Measurements from ENCODE around the gene ARID1B. TPM values are rescaled to one million over a fixed set of nuclear protein-coding genes. Genes with fewer than 3 reads are reported as not detected.

ARID1B gene
- total RNA-seq, 1 experiment from 2014 or later: 91.7 TPM

DNA sequence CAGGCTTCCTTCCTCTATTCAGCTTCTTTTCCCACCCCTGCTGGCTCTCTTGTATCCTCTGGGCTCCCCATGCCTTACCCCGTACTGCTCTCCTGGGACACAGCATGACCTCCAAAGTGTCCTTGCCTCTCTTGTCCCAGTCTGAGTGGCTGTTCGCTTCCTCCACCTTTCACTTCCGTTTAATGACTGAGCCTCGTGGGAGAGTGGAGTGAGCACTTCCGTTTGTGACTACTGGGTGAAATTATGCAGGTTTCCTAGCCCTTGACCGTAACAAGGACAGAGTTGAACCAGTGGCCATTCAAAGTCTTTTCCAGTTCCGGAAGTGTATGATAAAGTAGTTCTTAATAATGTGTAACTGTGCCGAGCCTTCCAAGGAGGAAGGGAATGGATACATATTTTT is 109.2 kb downstream of the ARID1B start:
- DNase-seq (ENCODE audit: low read depth, low spot score) (no peak), ATAC-seq (peak; percentile 48; the same call in 1 of the 2 replicates)
- CTCF ChIA-PET: no interaction called here
- Histone ChIP-seq H3K4me1 (ENCODE audit: control insufficient read depth, insufficient read depth, low read length) (peaks cover 15% of the 10 kb centered on the region), H3K27ac (ENCODE audit: low read length) (no peak overlapping the region; the same call in 1 of the 2 replicates), H3K36me3 (ENCODE audit: control insufficient read depth, insufficient read depth, low read length) (no peaks in the 10 kb centered on the region), H3K4me3 (ENCODE audit: low read depth in 2 of 2, low read length in 2 of 2) (no peak overlapping the region), H3K9me3 (ENCODE audit: control insufficient read depth, insufficient read depth, low read depth, low read length) (no peaks in the 10 kb centered on the region), H3K27me3 (ENCODE audit: control insufficient read depth, insufficient read depth, low read length) (no peaks in the 10 kb centered on the region)
- BruUV-seq (replicated peaks): no TSS peak
- in situ Hi-C loops (cut with HindIII; ENCODE audit: low pct_unique_long_range_greater_than_20kb, low sequenced_read_pairs): no loop called here
- POLR2A ChIA-PET: no interaction called here
- TF ChIP-seq, protein P1, sequence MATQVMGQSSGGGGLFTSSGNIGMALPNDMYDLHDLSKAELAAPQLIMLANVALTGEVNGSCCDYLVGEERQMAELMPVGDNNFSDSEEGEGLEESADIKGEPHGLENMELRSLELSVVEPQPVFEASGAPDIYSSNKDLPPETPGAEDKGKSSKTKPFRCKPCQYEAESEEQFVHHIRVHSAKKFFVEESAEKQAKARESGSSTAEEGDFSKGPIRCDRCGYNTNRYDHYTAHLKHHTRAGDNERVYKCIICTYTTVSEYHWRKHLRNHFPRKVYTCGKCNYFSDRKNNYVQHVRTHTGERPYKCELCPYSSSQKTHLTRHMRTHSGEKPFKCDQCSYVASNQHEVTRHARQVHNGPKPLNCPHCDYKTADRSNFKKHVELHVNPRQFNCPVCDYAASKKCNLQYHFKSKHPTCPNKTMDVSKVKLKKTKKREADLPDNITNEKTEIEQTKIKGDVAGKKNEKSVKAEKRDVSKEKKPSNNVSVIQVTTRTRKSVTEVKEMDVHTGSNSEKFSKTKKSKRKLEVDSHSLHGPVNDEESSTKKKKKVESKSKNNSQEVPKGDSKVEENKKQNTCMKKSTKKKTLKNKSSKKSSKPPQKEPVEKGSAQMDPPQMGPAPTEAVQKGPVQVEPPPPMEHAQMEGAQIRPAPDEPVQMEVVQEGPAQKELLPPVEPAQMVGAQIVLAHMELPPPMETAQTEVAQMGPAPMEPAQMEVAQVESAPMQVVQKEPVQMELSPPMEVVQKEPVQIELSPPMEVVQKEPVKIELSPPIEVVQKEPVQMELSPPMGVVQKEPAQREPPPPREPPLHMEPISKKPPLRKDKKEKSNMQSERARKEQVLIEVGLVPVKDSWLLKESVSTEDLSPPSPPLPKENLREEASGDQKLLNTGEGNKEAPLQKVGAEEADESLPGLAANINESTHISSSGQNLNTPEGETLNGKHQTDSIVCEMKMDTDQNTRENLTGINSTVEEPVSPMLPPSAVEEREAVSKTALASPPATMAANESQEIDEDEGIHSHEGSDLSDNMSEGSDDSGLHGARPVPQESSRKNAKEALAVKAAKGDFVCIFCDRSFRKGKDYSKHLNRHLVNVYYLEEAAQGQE (IDR thresholded peaks at IDR 0.05; ENCODE audit: insufficient read depth in 1 of 2, low read depth in 2 of 2, low read length in 1 of 2): no peak
- TF ChIP-seq POLR2AphosphoS5 (IDR thresholded peaks at IDR 0.05; ENCODE audit: low read depth, low read length): no peak
- TF ChIP-seq, protein P2, sequence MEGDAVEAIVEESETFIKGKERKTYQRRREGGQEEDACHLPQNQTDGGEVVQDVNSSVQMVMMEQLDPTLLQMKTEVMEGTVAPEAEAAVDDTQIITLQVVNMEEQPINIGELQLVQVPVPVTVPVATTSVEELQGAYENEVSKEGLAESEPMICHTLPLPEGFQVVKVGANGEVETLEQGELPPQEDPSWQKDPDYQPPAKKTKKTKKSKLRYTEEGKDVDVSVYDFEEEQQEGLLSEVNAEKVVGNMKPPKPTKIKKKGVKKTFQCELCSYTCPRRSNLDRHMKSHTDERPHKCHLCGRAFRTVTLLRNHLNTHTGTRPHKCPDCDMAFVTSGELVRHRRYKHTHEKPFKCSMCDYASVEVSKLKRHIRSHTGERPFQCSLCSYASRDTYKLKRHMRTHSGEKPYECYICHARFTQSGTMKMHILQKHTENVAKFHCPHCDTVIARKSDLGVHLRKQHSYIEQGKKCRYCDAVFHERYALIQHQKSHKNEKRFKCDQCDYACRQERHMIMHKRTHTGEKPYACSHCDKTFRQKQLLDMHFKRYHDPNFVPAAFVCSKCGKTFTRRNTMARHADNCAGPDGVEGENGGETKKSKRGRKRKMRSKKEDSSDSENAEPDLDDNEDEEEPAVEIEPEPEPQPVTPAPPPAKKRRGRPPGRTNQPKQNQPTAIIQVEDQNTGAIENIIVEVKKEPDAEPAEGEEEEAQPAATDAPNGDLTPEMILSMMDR (IDR thresholded peaks at IDR 0.05): no peak
- TF ChIP-seq SIN3A (IDR thresholded peaks at IDR 0.05; ENCODE audit: borderline replicate concordance, insufficient read depth, low read depth, low read length): no peak
- TF ChIP-seq TCF7L2 (IDR thresholded peaks at IDR 0.05; ENCODE audit: low read depth, low read length): no peak
- intact Hi-C loops (cut with micrococcal nuclease; ENCODE audit: unreplicated experiment): no loop called here

DNA sequence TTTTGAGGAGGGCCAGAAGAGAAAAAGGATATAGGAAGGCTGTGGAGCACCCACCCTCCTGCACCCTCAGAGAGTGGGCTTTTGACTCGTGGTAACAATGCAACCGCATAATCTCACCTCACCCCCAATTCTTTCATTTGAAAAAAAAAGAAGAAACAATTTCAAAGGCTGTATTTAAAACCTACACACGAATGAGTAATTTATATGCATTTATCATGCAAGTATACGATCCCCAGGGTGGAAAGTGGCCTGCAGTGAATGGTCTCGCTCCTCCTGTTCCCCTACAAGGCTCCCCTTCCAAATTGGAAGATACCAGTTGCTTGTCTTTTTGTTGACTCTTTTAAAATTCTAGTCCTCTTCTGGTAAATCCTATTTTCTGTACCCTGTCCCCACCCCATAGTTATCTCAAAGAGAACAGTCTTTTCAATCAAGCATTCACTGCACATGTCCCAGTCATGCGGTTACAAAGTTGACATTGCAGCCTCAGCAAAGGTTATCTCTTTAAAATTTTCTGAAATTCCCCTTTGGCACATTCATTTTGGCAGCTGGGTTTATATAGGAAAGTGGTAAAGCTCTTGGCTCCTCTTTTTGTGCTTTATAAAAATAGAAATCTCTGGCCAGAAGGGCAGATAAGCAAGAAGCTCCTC is 110.6 kb downstream of the ARID1B start:
- ChIA-PET CTCF (no interaction called here), POLR2A (no interaction called here)
- H3K9me3 ChIP-seq (ENCODE audit: control insufficient read depth, insufficient read depth, low read depth, low read length): no peaks in the 10 kb centered on the region
- H3K27me3 ChIP-seq (ENCODE audit: control insufficient read depth, insufficient read depth, low read length): no peaks in the 10 kb centered on the region
- in situ Hi-C loops (cut with HindIII; ENCODE audit: low pct_unique_long_range_greater_than_20kb, low sequenced_read_pairs) (no loop called here), intact Hi-C loops (cut with micrococcal nuclease; ENCODE audit: unreplicated experiment) (no loop called here)
- BruUV-seq (replicated peaks): no TSS peak
- TF ChIP-seq, protein P2 (IDR thresholded peaks at IDR 0.05): no peak
- TF ChIP-seq POLR2AphosphoS5 (IDR thresholded peaks at IDR 0.05; ENCODE audit: low read depth, low read length) (no peak), SIN3A (IDR thresholded peaks at IDR 0.05; ENCODE audit: borderline replicate concordance, insufficient read depth, low read depth, low read length) (no peak), TCF7L2 (IDR thresholded peaks at IDR 0.05; ENCODE audit: low read depth, low read length) (no peak)
- TF ChIP-seq, protein P1 (IDR thresholded peaks at IDR 0.05; ENCODE audit: insufficient read depth in 1 of 2, low read depth in 2 of 2, low read length in 1 of 2): no peak
- H3K36me3 ChIP-seq (ENCODE audit: control insufficient read depth, insufficient read depth, low read length): no peaks in the 10 kb centered on the region
- H3K27ac ChIP-seq (ENCODE audit: low read length): no peak overlapping the region
- DNase-seq (ENCODE audit: low read depth, low spot score) (no peak), ATAC-seq (no peak)
- no peak overlapping the region for H3K4me3 ChIP-seq (ENCODE audit: low read depth in 2 of 2, low read length in 2 of 2)
- peaks cover 15% of the 10 kb centered on the region for H3K4me1 ChIP-seq (ENCODE audit: control insufficient read depth, insufficient read depth, low read length)
